Chondrocyte (in vitro differentiated cells): ENCODE data around the gene DDX47. TPM values are rescaled to one million over a fixed set of nuclear protein-coding genes. Genes with fewer than 3 reads are reported as not detected.

Experiments
- DNase-seq: peaks from one replicate; pipeline ENCODE4 v3.0.0; 2021; ENCODE audit warnings: mixed read lengths, low spot score
- H3K27ac Mint-ChIP-seq: one replicate; pipeline ENCODE4 v1.8.0; 2021; ENCODE audit warnings: mild to moderate bottlenecking, moderate library complexity, mixed read lengths; ENCODE audit not compliant: unreplicated experiment
- H3K27me3 Mint-ChIP-seq: 2 replicates; pipeline ENCODE4 v1.8.0; 2021; ENCODE audit warnings: low read depth, mixed read lengths
- H3K36me3 Mint-ChIP-seq: 2 replicates; pipeline ENCODE4 v1.8.0; 2021; ENCODE audit warnings: low read depth, mixed read lengths
- H3K4me1 Mint-ChIP-seq: 2 replicates; pipeline ENCODE4 v1.8.0; 2021; ENCODE audit warnings: low read depth, mild to moderate bottlenecking, mixed read lengths
- H3K4me3 Mint-ChIP-seq: one replicate; pipeline ENCODE4 v1.8.0; 2021; ENCODE audit warnings: mild to moderate bottlenecking, moderate library complexity, mixed read lengths; ENCODE audit not compliant: unreplicated experiment
- H3K9me3 Mint-ChIP-seq: 2 replicates; pipeline ENCODE4 v1.8.0; 2021; ENCODE audit warnings: low read depth, mixed read lengths
- total RNA-seq: library from RNA; stranded (reverse); gene quantifications from 3 replicates; pipeline ENCODE4 v1.2.1, GENCODE V29; 2021
- TF ChIP-seq, protein P1 (sequence below): fragments of 200-600 bp; sonication (generic); IDR thresholded peaks from 2 replicates; pipeline ENCODE4 v1.5.0; 2021; ENCODE audit warnings: antibody characterized with exemption, mild to moderate bottlenecking, moderate library complexity

The DDX47 gene
- total RNA-seq, 1 donor from 2014 or later: 39.3 TPM

DNA sequence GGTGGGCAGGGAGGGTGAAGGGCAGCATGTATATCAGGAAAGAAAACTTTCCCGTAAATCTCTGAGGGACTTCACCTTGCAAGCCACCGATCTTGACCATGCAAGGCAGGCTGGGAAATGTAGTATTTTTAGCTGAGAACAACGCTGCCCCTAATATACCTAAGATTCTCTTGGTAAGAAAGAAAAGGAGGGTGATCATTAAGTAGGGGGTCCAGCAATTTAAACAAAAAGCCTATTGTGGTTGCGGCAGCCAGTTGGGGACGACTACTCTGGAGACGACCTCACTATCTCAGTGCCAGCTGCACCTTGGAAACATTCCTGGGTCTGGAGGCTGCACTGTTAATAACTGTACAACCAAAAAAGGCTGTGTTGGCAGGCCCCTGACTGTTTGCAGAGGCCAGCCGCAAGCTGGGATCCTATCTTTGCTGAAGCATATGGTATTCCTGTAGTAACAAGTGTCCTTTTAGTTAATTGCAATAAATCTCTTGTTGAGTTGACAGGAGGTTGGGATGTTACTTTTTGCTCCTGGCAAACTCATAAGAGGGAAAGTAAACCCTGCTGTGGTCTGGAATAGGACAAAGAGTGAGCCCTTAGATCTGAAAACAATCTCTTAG is 21.3 kb upstream of the DDX47 start:
- DNase-seq: no peak
- H3K4me3 Mint-ChIP-seq: peak overlapping the region; percentile 33
- H3K27me3 Mint-ChIP-seq: no peaks in the 10 kb centered on the region
- H3K4me1 Mint-ChIP-seq: peaks cover 27% of the 10 kb centered on the region
- TF ChIP-seq, protein P1, sequence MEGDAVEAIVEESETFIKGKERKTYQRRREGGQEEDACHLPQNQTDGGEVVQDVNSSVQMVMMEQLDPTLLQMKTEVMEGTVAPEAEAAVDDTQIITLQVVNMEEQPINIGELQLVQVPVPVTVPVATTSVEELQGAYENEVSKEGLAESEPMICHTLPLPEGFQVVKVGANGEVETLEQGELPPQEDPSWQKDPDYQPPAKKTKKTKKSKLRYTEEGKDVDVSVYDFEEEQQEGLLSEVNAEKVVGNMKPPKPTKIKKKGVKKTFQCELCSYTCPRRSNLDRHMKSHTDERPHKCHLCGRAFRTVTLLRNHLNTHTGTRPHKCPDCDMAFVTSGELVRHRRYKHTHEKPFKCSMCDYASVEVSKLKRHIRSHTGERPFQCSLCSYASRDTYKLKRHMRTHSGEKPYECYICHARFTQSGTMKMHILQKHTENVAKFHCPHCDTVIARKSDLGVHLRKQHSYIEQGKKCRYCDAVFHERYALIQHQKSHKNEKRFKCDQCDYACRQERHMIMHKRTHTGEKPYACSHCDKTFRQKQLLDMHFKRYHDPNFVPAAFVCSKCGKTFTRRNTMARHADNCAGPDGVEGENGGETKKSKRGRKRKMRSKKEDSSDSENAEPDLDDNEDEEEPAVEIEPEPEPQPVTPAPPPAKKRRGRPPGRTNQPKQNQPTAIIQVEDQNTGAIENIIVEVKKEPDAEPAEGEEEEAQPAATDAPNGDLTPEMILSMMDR: no peak
- no peaks in the 10 kb centered on the region for H3K9me3 Mint-ChIP-seq
- no peak overlapping the region for H3K27ac Mint-ChIP-seq
- H3K36me3 Mint-ChIP-seq: no peaks in the 10 kb centered on the region

DNA sequence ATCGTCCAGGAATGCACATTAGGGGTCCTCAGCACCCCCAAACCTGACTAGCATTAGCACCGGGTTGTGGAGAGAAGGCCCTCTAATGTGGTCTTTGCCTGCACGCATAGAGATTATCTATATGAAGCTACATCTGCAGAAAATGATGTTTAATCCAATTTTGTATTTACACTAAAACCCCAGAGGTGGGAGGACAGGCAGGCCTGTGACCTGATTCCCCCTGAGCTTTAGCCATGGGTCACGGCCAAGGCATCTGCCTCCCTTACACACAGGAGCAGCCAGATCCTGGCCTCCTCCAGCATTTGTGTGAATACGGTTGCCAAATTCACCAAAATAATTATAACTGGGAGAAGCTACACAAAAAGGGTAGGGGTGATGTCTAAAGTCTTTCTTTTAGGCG is 20.7 kb upstream of the DDX47 start:
- H3K27ac Mint-ChIP-seq: no peak overlapping the region
- TF ChIP-seq, protein P1: no peak

DNA sequence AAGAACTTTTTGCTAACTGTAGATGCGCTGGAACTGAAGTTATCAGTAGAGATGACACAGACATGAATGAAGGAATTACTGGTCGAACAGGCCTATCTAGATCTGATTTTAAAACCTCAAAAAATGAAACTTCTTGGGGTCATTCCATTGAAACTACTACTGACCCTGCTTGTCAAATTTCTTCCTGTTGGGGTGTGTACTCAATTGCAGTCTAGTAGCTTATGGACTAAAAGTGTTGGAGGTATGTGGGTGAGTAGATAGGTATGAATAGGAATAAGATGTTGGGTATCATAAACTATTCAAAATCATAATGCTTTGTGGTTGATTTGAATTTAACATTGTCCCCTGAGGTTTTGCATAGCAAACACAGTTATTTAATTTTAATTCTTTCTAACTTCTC is 18.5 kb upstream of the DDX47 start:
- Mint-ChIP-seq H3K27me3 (no peaks in the 10 kb centered on the region), H3K4me1 (peaks cover 14% of the 10 kb centered on the region), H3K4me3 (no peak overlapping the region), H3K36me3 (peaks cover 1% of the 10 kb centered on the region), H3K27ac (no peak overlapping the region), H3K9me3 (no peaks in the 10 kb centered on the region)
- DNase-seq: no peak
- TF ChIP-seq, protein P1: no peak

More for the DNA sequence above, 20.7 kb upstream of the DDX47 start:
- Mint-ChIP-seq H3K9me3 (no peaks in the 10 kb centered on the region), H3K4me1 (peaks cover 25% of the 10 kb centered on the region), H3K27me3 (no peaks in the 10 kb centered on the region), H3K36me3 (peaks cover under 1% of the 10 kb centered on the region), H3K4me3 (no peak overlapping the region)
- no peak for DNase-seq

DNA sequence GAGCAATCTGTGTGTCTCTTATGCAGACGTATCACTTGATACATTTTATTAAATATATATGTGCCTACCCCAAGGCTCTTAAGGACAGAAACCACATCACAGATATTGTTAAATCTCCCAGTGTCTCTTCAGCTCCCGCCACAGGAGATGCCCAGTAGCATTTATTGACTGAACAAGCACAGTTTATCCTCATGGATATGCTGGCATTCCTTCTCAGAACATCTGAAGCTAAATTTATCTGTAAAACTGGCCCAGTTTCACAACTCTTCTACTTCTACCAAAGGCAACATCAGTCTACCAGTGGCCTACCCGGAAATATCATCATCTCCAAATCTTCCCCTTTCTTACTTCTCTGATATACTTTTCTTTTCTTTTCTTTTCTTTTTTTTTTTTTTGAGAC is 17.0 kb upstream of the DDX47 start:
- Mint-ChIP-seq H3K36me3 (peaks cover 1% of the 10 kb centered on the region), H3K27ac (no peak overlapping the region), H3K4me1 (peaks cover 16% of the 10 kb centered on the region), H3K9me3 (no peaks in the 10 kb centered on the region), H3K27me3 (no peaks in the 10 kb centered on the region), H3K4me3 (no peak overlapping the region)
- TF ChIP-seq, protein P1: no peak
- no peak for DNase-seq

DNA sequence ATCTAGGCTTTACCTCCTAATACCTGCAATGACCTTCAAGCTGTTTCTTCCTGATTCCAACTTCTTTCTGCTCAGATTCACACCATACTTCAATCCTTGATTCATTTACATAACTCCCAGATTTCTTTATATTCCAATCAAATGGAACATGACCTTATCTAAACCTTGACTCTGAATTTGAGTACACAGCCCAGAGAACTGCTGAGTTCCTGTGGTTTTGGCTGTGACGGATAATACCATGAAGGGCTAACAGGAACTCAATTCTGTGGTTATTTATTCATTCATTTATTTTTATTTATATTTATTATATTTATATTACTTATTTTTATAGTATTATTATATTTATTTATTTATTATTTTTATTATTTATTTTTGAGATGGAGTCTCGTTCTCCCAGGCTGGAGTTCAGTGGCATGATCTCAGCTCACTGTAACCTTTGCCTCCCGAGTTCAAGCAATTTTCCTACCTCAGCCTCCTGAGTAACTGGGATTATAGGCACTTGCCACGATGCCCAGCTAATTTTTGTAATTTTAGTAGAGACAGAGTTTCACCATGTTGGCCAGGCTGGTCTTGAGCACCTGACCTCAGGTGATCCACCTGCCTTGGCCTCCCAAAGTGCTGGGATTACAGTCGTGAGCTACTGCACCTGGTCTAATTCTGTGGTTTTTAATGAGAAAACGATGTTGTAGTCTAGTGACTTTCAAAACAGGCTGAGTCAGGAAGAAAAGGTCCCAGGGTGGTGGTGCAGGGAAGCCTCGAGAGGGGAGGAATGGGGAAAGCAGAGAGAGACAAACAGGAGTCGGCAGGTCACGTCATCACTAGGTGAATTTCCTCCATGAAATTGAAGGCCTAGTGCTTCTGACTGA is 16.0 kb upstream of the DDX47 start:
- no peak for DNase-seq
- TF ChIP-seq, protein P1: no peak
- H3K36me3 Mint-ChIP-seq: peaks cover 1% of the 10 kb centered on the region
- H3K27ac Mint-ChIP-seq: no peak overlapping the region
- no peaks in the 10 kb centered on the region for H3K9me3 Mint-ChIP-seq
- no peaks in the 10 kb centered on the region for H3K27me3 Mint-ChIP-seq
- H3K4me1 Mint-ChIP-seq: peaks cover 8% of the 10 kb centered on the region
- no peak overlapping the region for H3K4me3 Mint-ChIP-seq
